HL-60 (cell line): Measurements from ENCODE around the gene TRDN.

Experiments used
- POLR2AphosphoS5 ChIP-seq: IDR thresholded peaks from 2 replicates; pipeline ENCODE4 v1.6.1; 2012; ENCODE audit warnings: low read depth
- TF ChIP-seq, protein P1 (sequence below): IDR thresholded peaks from one replicate; pipeline ENCODE4 v1.5.1; 2011; ENCODE audit warnings: low read length, control low read depth, inconsistent platforms; ENCODE audit not compliant: insufficient read depth

- TF ChIP-seq, protein P1, sequence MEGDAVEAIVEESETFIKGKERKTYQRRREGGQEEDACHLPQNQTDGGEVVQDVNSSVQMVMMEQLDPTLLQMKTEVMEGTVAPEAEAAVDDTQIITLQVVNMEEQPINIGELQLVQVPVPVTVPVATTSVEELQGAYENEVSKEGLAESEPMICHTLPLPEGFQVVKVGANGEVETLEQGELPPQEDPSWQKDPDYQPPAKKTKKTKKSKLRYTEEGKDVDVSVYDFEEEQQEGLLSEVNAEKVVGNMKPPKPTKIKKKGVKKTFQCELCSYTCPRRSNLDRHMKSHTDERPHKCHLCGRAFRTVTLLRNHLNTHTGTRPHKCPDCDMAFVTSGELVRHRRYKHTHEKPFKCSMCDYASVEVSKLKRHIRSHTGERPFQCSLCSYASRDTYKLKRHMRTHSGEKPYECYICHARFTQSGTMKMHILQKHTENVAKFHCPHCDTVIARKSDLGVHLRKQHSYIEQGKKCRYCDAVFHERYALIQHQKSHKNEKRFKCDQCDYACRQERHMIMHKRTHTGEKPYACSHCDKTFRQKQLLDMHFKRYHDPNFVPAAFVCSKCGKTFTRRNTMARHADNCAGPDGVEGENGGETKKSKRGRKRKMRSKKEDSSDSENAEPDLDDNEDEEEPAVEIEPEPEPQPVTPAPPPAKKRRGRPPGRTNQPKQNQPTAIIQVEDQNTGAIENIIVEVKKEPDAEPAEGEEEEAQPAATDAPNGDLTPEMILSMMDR: no peak
- no peak for TF ChIP-seq POLR2AphosphoS5
Observed at GRCh38 chr6:123168892-123169773, 467.6 kb downstream of the TRDN start.
